Measurements from ENCODE around the gene LHX5. TPM values are rescaled to one million over a fixed set of nuclear protein-coding genes. Genes with fewer than 3 reads are reported as not detected.
A peak's percentile ranks its signal among the peaks of the same experiment; 100 is the strongest.
"Not testable (repeated sequence)": the region's sequence is repeated elsewhere in the genome, so short reads cannot be mapped to it uniquely, and the experiment has no call there.

Gene LHX5
- 0.09 and 0.46 TPM in 2 replicates for total RNA-seq (2014; rRNA removed; shearing (Covaris generic))

- peak; percentile 74 for DNase-seq (ENCODE audit: low read depth)
These were observed at the start of gene LHX5 for GRCh38 chr12:113471619-113472171. Gene LHX5, minus strand, starts transcription at chr12:113471871. Its CDS starts 373 bp downstream, at chr12:113471498.

GRCh38 chr12:113519464-113520307, 48.0 kb upstream of the LHX5 start:
- no peak for DNase-seq (ENCODE audit: low read depth)

GRCh38 chr12:113515082-113515856, 43.6 kb upstream of the LHX5 start:
- DNase-seq (ENCODE audit: low read depth), result no peak

GRCh38 chr12:113514602-113515001, 42.9 kb upstream of the LHX5 start:
- DNase-seq (ENCODE audit: low read depth), result no peak

- no peak for DNase-seq (ENCODE audit: low read depth)
These were observed 40.9 kb upstream of the LHX5 start for GRCh38 chr12:113512568-113512967.

- no peak for DNase-seq (ENCODE audit: low read depth)
These were observed 35.2 kb upstream of the LHX5 start for GRCh38 chr12:113506867-113507266.

- DNase-seq (ENCODE audit: low read depth), result no peak
These were observed 34.3 kb upstream of the LHX5 start for GRCh38 chr12:113505941-113506340.

- DNase-seq (ENCODE audit: low read depth), result no peak
These were observed 33.2 kb upstream of the LHX5 start for GRCh38 chr12:113504917-113505316.

- no peak for DNase-seq (ENCODE audit: low read depth)
These were observed 29.2 kb upstream of the LHX5 start for GRCh38 chr12:113500782-113501311.

- DNase-seq (ENCODE audit: low read depth), result no peak
These were observed 28.6 kb upstream of the LHX5 start for GRCh38 chr12:113500306-113500675.

- no peak for DNase-seq (ENCODE audit: low read depth)
These were observed 26.8 kb upstream of the LHX5 start for GRCh38 chr12:113498490-113498889.

- DNase-seq (ENCODE audit: low read depth), result no peak
These were observed 26.0 kb upstream of the LHX5 start for GRCh38 chr12:113497693-113498092.

- not testable (repeated sequence) for DNase-seq (ENCODE audit: low read depth)
These were observed 24.3 kb upstream of the LHX5 start for GRCh38 chr12:113495941-113496340.

- no peak for DNase-seq (ENCODE audit: low read depth)
These were observed 16.7 kb upstream of the LHX5 start for GRCh38 chr12:113488322-113488721.

- DNase-seq (ENCODE audit: low read depth), result no peak
These were observed 15.1 kb upstream of the LHX5 start for GRCh38 chr12:113486722-113487121.

GRCh38 chr12:113485330-113485729, 13.7 kb upstream of the LHX5 start:
- no peak for DNase-seq (ENCODE audit: low read depth)

GRCh38 chr12:113482334-113482733, 10.7 kb upstream of the LHX5 start:
- no peak for DNase-seq (ENCODE audit: low read depth)

- DNase-seq (ENCODE audit: low read depth), result no peak
These were observed 8.8 kb upstream of the LHX5 start for GRCh38 chr12:113480336-113480971.

- DNase-seq (ENCODE audit: low read depth), result peak; percentile 74
These were observed 8.1 kb upstream of the LHX5 start for GRCh38 chr12:113479590-113480335.

- DNase-seq (ENCODE audit: low read depth), result no peak
These were observed 7.5 kb upstream of the LHX5 start for GRCh38 chr12:113479216-113479589.

- DNase-seq (ENCODE audit: low read depth), result no peak
These were observed 6.8 kb upstream of the LHX5 start for GRCh38 chr12:113478351-113479011.
